Upper lobe of left lung (tissue), 4 donors: Measurements from ENCODE around the gene SPIN1.

Experiments used
- CTCF ChIP-seq, 6 experiments: fragments of 450-650 bp in 4 of 6; fragments of 200-600 bp in 2 of 6; sonication (generic) in 2 of 6; IDR thresholded peaks; one replicate each; pipeline ENCODE4 v1.5.1; 2016 to 2019; ENCODE audit warnings: antibody characterized with exemption in 6 of 6
- EP300 ChIP-seq, 4 donors: sonication (generic); formaldehyde crosslinking; IDR thresholded peaks; one replicate each; pipeline ENCODE4 v1.5.1; 2017; ENCODE audit warnings: antibody characterized with exemption in 4 of 4, control low read depth in 2 of 4
- POLR2A ChIP-seq, 4 donors: fragments of 450-650 bp; IDR thresholded peaks; one replicate each; pipeline ENCODE4 v1.5.1; 2016 to 2017; ENCODE audit warnings: antibody characterized with exemption in 4 of 4, mild to moderate bottlenecking in 2 of 4

- TF ChIP-seq CTCF (IDR thresholded peaks at IDR 0.05) (no peak), POLR2A (IDR thresholded peaks at IDR 0.05) (no peak), EP300 (IDR thresholded peaks at IDR 0.05) (no peak)
These were observed 133.1 kb downstream of the SPIN1 start for GRCh38 chr9:88521308-88521707.
